COLO829 (cell line): Measurements from ENCODE around the gene GCHFR.

Source experiments
- DNase-seq: peaks from one replicate; pipeline ENCODE4 v3.0.0; 2012; ENCODE audit warnings: low spot score

GCHFR gene

GRCh38 chr15:40754883-40755811 lies 8.7 kb upstream of the GCHFR start, which contains the start of gene RMDN3:
Gene RMDN3, minus strand, starts transcription at chr15:40755254. Its CDS starts 471 bp downstream, at chr15:40754783.
- peak; percentile 75 for DNase-seq

- DNase-seq = no peak
These were observed 8.1 kb upstream of the GCHFR start for GRCh38 chr15:40755812-40756208.

- no peak for DNase-seq
These were observed 6.9 kb upstream of the GCHFR start for GRCh38 chr15:40756938-40757337.

GRCh38 chr15:40759961-40760360 lies 3.9 kb upstream of the GCHFR start:
- no peak for DNase-seq

GRCh38 chr15:40762919-40763800 lies 708 bp upstream of the GCHFR start:
- DNase-seq = no peak

- no peak for DNase-seq
These were observed 798 bp downstream of the GCHFR start for GRCh38 chr15:40764629-40765103.

- DNase-seq = no peak
These were observed 2.4 kb downstream of the GCHFR start for GRCh38 chr15:40766194-40766815.

GRCh38 chr15:40766906-40767837 lies 3.3 kb downstream of the GCHFR start:
- DNase-seq = no peak

GRCh38 chr15:40767838-40768500 lies 4.1 kb downstream of the GCHFR start:
- DNase-seq = no peak

- DNase-seq = no peak
These were observed 4.8 kb downstream of the GCHFR start for GRCh38 chr15:40768521-40769273.

GRCh38 chr15:40769274-40770146 lies 5.6 kb downstream of the GCHFR start, which contains the start of gene C15orf62:
Gene C15orf62, plus strand, starts transcription at chr15:40769980. Its CDS starts 516 bp downstream, at chr15:40770496.
- no peak for DNase-seq

- no peak for DNase-seq
These were observed 6.4 kb downstream of the GCHFR start for GRCh38 chr15:40770147-40770721.

- DNase-seq = no peak
These were observed 7.4 kb downstream of the GCHFR start for GRCh38 chr15:40771242-40771641.

- no peak for DNase-seq
These were observed 8.1 kb downstream of the GCHFR start for GRCh38 chr15:40772014-40772413.

GRCh38 chr15:40773496-40773895 lies 9.6 kb downstream of the GCHFR start:
- no peak for DNase-seq

GRCh38 chr15:40773902-40774301 lies 10.0 kb downstream of the GCHFR start:
- DNase-seq = no peak

GRCh38 chr15:40775007-40775406 lies 11.1 kb downstream of the GCHFR start:
- DNase-seq = no peak
